Activated B cell treated with CpG ODN at 0.5 μM for 24 hours (primary cell): ENCODE results near the gene C1orf167. TPM values are rescaled to one million over a fixed set of nuclear protein-coding genes. Genes with fewer than 3 reads are reported as not detected.
A peak's percentile ranks its signal among the peaks of the same experiment; 100 is the strongest.

ENCODE experiments used
- ATAC-seq: fragments of 200-7000 bp; cut with Tn5 transposase; one replicate; pipeline ENCODE4 v1.10.0; 2021; ENCODE audit warnings: low read depth, mild to moderate bottlenecking, moderate library complexity
- CTCF ChIA-PET: fragments of 350-600 bp; sonication (Branson Sonifier 250); formaldehyde crosslinking; loops from one replicate; lab custom pipeline; 2021; ENCODE audit warnings: antibody characterized with exemption; lab: Charles Lee
- POLR2A ChIA-PET: fragments of 350-600 bp; sonication (Branson Sonifier 250); formaldehyde crosslinking; loops from one replicate; lab custom pipeline; 2021; ENCODE audit warnings: antibody characterized with exemption; lab: Charles Lee
- DNase-seq: peaks from one replicate; pipeline ENCODE4 v3.0.0; 2022
- H3K27ac Mint-ChIP-seq: one replicate; pipeline ENCODE4 v1.8.0; 2020; ENCODE audit warnings: mixed read lengths
- H3K27me3 Mint-ChIP-seq: one replicate; pipeline ENCODE4 v1.8.0; 2021; ENCODE audit warnings: mixed read lengths
- H3K36me3 Mint-ChIP-seq: one replicate; pipeline ENCODE4 v1.8.0; 2021; ENCODE audit warnings: low read depth, mixed read lengths
- H3K4me1 Mint-ChIP-seq: one replicate; pipeline ENCODE4 v1.8.0; 2021; ENCODE audit warnings: mixed read lengths
- H3K4me3 Mint-ChIP-seq: one replicate; pipeline ENCODE4 v1.8.0; 2020; ENCODE audit warnings: mild to moderate bottlenecking, mixed read lengths
- H3K9me3 Mint-ChIP-seq: one replicate; pipeline ENCODE4 v1.8.0; 2020; ENCODE audit warnings: mixed read lengths
- intact Hi-C: fragments of 100-400 bp; cut with micrococcal nuclease; formaldehyde crosslinking; loops from one replicate; pipeline ENCODE4 v1.15.1; 2024
- total RNA-seq: library from RNA; stranded (reverse); gene quantifications from 2 replicates; pipeline ENCODE4 v1.2.3, GENCODE V29; 2022
- TF ChIP-seq, protein P1 (sequence below): fragments of 200-600 bp; IDR thresholded peaks from one replicate; pipeline ENCODE4 v1.8.0; 2022; ENCODE audit warnings: antibody characterized with exemption, mild to moderate bottlenecking

Gene C1orf167
- total RNA-seq, 1 donor from 2014 or later: not detected

DNA sequence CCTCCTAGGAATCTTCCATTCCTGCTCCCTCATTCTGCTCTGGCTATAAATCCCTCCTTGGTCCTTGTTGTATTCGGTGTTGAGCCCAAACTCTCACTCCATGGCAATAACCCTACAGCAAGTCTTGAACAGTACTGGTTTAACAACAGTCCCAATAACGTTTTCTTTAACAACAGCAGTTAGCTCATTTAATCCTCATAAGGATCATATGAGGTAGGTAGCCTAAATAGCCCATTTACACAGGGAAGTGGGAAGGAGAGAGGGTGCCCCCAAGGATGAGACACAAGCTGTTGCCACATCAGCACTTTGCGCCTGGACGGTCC is 26.5 kb upstream of the C1orf167 start:
- ChIA-PET CTCF (interaction anchor here (0.6 to 3.3 kb wide), 2 partner anchors 16 to 25 kb away, joined by 3 to 16 read pairs; no protein-coding TSS in a partner anchor), POLR2A (interaction anchor here (1.0 to 3.3 kb wide), 9 partner anchors 9 to 473 kb away, joined by 3 to 21 read pairs (median 6); partner anchors contain the start of genes CLCN6, MTHFR and MTOR)
- Mint-ChIP-seq H3K36me3 (peaks cover 3% of the 10 kb centered on the region), H3K4me1 (peaks cover 40% of the 10 kb centered on the region), H3K27me3 (no peaks in the 10 kb centered on the region), H3K4me3 (peak overlapping the region; percentile 93), H3K27ac (peak overlapping the region; percentile 79), H3K9me3 (no peaks in the 10 kb centered on the region)
- TF ChIP-seq, protein P1, sequence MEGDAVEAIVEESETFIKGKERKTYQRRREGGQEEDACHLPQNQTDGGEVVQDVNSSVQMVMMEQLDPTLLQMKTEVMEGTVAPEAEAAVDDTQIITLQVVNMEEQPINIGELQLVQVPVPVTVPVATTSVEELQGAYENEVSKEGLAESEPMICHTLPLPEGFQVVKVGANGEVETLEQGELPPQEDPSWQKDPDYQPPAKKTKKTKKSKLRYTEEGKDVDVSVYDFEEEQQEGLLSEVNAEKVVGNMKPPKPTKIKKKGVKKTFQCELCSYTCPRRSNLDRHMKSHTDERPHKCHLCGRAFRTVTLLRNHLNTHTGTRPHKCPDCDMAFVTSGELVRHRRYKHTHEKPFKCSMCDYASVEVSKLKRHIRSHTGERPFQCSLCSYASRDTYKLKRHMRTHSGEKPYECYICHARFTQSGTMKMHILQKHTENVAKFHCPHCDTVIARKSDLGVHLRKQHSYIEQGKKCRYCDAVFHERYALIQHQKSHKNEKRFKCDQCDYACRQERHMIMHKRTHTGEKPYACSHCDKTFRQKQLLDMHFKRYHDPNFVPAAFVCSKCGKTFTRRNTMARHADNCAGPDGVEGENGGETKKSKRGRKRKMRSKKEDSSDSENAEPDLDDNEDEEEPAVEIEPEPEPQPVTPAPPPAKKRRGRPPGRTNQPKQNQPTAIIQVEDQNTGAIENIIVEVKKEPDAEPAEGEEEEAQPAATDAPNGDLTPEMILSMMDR: no peak
- ATAC-seq: no peak
- DNase-seq: no peak
- intact Hi-C loops: loop anchor here (5.0 kb wide), 3 partner anchors 172 to 678 kb away; partner anchors contain the start of gene MTOR

DNA sequence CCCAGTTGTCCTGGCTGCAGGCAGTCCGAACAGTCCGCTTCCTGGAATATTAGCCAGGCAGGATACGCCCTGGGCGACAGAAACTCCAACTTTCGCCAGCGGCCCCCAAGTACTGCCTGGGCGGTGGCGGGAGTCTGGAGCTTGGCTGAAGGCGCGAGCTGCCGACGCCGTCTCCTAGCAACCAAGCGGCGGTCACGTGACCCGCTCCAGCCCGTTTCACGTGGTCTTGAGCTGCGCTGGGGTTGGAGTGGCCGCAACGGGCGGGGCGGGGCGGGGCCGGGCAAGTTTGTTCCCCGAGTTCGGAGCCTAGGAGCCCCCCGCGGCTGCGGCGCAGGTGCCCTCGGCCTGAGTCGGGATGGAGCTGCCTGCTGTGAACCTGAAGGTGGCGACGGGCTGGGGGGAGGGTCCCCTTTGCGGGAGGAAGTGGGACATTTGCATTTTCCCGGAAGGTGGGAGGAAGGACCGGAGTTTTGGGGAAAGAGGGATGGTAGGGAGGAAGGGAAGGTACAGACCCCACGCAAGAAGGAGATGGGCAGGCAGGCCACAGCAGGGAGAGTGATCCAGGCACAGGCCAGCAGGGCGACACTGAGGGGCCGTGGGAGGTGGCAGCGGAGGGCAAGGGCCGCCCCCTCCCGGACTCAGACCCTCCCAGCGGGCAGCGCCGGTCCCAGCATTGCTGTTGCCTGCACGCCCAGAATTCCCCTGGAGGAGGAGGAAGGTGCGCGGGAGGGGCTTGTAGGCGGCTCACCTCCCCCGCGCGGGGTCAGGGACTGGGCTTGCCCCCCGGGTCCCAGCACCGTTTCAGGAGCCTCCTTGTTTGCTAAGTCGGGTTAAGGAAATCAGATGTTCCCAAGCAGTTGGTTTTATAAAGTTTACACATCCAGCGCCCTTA is 25.9 kb upstream of the C1orf167 start, which contains the start of gene AGTRAP:
TSS of gene AGTRAP (plus strand) at position 283 of the 892 bp plus-strand sequence. CDS start at position 356, 73 bp downstream.
- ATAC-seq (peak; percentile 88), DNase-seq (peak; percentile 80)
- no peaks in the 10 kb centered on the region for H3K9me3 Mint-ChIP-seq
- TF ChIP-seq, protein P1: no peak
- H3K4me3 Mint-ChIP-seq: peak within 1 kb of the TSS; percentile 93
- H3K4me1 Mint-ChIP-seq: peaks cover 40% of the 10 kb centered on the region
- CTCF ChIA-PET: interaction anchor here (0.6 to 3.3 kb wide), 2 partner anchors 16 to 26 kb away, joined by 3 to 16 read pairs; no protein-coding TSS in a partner anchor
- H3K36me3 Mint-ChIP-seq: peaks cover 3% of the 10 kb centered on the region
- intact Hi-C loops: loop anchor here (1.0 to 5.0 kb wide), 6 partner anchors 17 to 679 kb away; partner anchors contain the start of genes CLCN6, MAD2L2 and MTOR
- POLR2A ChIA-PET: interaction anchor here (0.5 to 3.3 kb wide), 11 partner anchors 13 to 474 kb away, joined by 3 to 21 read pairs (median 6); partner anchors contain the start of genes CLCN6, FBXO6, MTHFR and MTOR
- no peaks in the 10 kb centered on the region for H3K27me3 Mint-ChIP-seq
- peak within 1 kb of the TSS; percentile 79 for H3K27ac Mint-ChIP-seq

DNA sequence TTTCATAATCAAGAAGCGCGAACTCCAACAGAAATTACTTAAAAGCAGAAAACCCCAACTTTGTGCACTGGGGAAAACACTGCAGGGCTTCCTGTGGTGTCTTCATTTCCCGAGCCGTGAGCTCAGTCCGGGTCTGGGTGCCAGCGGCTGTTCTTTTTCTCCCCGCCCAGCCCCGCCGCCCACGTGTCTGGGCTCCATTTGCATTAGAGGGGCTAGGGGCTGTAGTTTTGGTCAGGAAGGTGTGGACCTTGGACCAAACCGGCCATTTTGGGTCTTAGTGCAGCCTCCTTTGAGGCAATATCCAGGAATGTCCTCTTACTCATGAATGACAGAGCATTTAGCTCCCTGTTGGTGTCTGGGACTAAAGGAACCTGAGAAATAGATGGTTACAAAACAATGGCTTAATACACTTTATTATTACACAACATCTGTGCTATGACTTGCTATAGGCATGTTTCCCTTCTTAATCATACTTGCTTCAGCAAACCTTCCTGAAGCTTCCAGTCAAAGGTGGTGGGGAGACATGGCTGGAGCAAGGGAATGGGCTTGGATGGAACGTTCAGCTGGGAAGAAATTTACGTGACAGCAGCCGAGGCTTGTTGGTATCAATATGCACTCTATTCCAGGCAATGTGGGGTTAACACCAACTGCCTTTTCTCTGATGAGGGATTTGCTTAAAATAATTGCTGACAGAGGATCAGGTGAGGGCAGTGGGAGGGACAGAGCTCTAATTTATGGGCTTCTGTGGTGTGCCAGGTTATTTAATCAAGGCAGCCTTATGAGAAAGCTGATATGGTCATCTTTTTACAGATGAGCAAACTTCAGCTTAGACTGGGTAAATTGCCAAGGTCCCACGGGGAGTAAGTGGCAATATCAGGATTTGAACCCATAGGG is 25.0 kb upstream of the C1orf167 start:
- peak; percentile 26 for ATAC-seq

DNA sequence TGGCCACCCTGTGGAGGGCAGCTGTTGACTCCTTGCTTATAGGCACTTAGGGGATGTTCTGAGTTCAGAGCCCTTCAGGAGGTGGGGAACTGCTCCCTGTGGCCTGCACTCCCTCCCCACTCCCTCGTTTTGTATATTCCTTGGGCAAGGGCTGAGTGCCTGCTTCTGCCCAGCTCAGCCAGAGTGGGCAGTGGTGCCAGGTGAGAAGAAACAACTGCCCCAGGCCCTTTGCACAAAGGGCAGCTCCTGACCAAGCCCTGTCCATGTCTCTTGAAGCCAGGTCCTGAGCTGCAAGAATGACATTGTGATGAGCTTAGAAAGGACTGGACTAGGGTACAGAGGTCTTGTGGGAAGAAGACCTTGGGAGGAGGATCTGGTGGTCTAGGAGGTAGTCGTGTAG is 23.9 kb upstream of the C1orf167 start:
- POLR2A ChIA-PET: interaction anchor here (0.6 to 3.3 kb wide), 2 partner anchors 19 to 27 kb away, joined by 6 to 21 read pairs; no protein-coding TSS in a partner anchor
- H3K4me3 Mint-ChIP-seq: no peak overlapping the region
- no peaks in the 10 kb centered on the region for H3K9me3 Mint-ChIP-seq
- DNase-seq (no peak), ATAC-seq (no peak)
- intact Hi-C loops: loop anchor here (5.0 kb wide), 3 partner anchors 169 to 681 kb away; partner anchors contain the start of gene MTOR
- CTCF ChIA-PET: interaction anchor here (3.3 kb wide), 1 partner anchor 18 kb away, joined by 16 read pairs; no protein-coding TSS in a partner anchor
- H3K4me1 Mint-ChIP-seq: peaks cover 40% of the 10 kb centered on the region
- H3K36me3 Mint-ChIP-seq: peaks cover 3% of the 10 kb centered on the region
- H3K27ac Mint-ChIP-seq: no peak overlapping the region
- H3K27me3 Mint-ChIP-seq: no peaks in the 10 kb centered on the region
- TF ChIP-seq, protein P1: no peak

More for the DNA sequence above, 25.0 kb upstream of the C1orf167 start:
- Mint-ChIP-seq H3K9me3 (no peaks in the 10 kb centered on the region), H3K4me3 (peak overlapping the region; percentile 93), H3K4me1 (peaks cover 37% of the 10 kb centered on the region), H3K27me3 (no peaks in the 10 kb centered on the region), H3K36me3 (peaks cover 3% of the 10 kb centered on the region), H3K27ac (no peak overlapping the region)
- TF ChIP-seq, protein P1: no peak
- DNase-seq: no peak
- POLR2A ChIA-PET: interaction anchor here (0.5 to 3.3 kb wide), 8 partner anchors 14 to 282 kb away, joined by 3 to 21 read pairs (median 6); partner anchors contain the start of genes CLCN6, FBXO6 and MTHFR
- CTCF ChIA-PET: interaction anchor here (0.7 to 3.3 kb wide), 3 partner anchors 17 to 699 kb away, joined by 3 to 16 read pairs (median 3); no protein-coding TSS in a partner anchor
- intact Hi-C loops: loop anchor here (1.0 to 5.0 kb wide), 6 partner anchors 18 to 680 kb away; partner anchors contain the start of genes CLCN6, MAD2L2 and MTOR
